Suppressor macrophage treated with lipopolysaccharide for 1 hour (primary cell): Measurements from ENCODE around the gene HEXB.
A peak's percentile ranks its signal among the peaks of the same experiment; 100 is the strongest.
"Not testable (repeated sequence)": the region's sequence is repeated elsewhere in the genome, so short reads cannot be mapped to it uniquely, and the experiment has no call there.

Source experiments
- DNase-seq, 3 donors: peaks; one replicate each; pipeline ENCODE4 v3.0.0-alpha.2; 2020 to 2022

Gene HEXB

GRCh38 chr5:74659172-74659571, 25.9 kb upstream of the HEXB start:
- DNase-seq = no peak

GRCh38 chr5:74660140-74660539, 24.9 kb upstream of the HEXB start:
- peak in 1 of 3 donors; percentile 39 for DNase-seq

GRCh38 chr5:74660873-74661272, 24.2 kb upstream of the HEXB start:
- DNase-seq = peak in 1 of 3 donors; percentile 33

- no peak for DNase-seq
These were observed 20.5 kb upstream of the HEXB start for GRCh38 chr5:74664551-74664950.

- peak; percentile 45 to 62 (median 56) for DNase-seq
These were observed 19.8 kb upstream of the HEXB start for GRCh38 chr5:74665273-74665672.

GRCh38 chr5:74665816-74666215, 19.2 kb upstream of the HEXB start:
- no peak for DNase-seq

- peak; percentile 62 to 78 (median 78) for DNase-seq
These were observed 17.6 kb upstream of the HEXB start for GRCh38 chr5:74667396-74667795.

GRCh38 chr5:74669821-74670220, 15.2 kb upstream of the HEXB start:
- DNase-seq = no peak

GRCh38 chr5:74670396-74671038, 14.5 kb upstream of the HEXB start:
- DNase-seq = no peak

- DNase-seq = no peak
These were observed 12.7 kb upstream of the HEXB start for GRCh38 chr5:74672215-74672877.

- peak; percentile 40 to 70 (median 59) for DNase-seq
These were observed 11.8 kb upstream of the HEXB start for GRCh38 chr5:74673011-74673790.

GRCh38 chr5:74676466-74676865, 8.6 kb upstream of the HEXB start:
- not testable (repeated sequence) for DNase-seq

- not testable (repeated sequence) for DNase-seq
These were observed 6.9 kb upstream of the HEXB start for GRCh38 chr5:74678123-74678522.

GRCh38 chr5:74679300-74679699, 5.7 kb upstream of the HEXB start:
- not testable (repeated sequence) for DNase-seq

- DNase-seq = peak; percentile 51 to 70 (median 67)
These were observed 5.1 kb upstream of the HEXB start for GRCh38 chr5:74679966-74680365.

GRCh38 chr5:74685979-74686631, 1.1 kb downstream of the HEXB start:
- peak; percentile 75 to 87 (median 77) for DNase-seq

GRCh38 chr5:74686962-74687751, 2.1 kb downstream of the HEXB start:
- DNase-seq = no peak

- peak; percentile 66 to 85 (median 74) for DNase-seq
These were observed 8.2 kb downstream of the HEXB start for GRCh38 chr5:74693191-74693590.

GRCh38 chr5:74717596-74717995, 32.6 kb downstream of the HEXB start:
- no peak for DNase-seq

GRCh38 chr5:74722271-74722670, 37.2 kb downstream of the HEXB start:
- no peak for DNase-seq

- no peak for DNase-seq
These were observed 40.3 kb downstream of the HEXB start for GRCh38 chr5:74725331-74725730.

GRCh38 chr5:74736759-74737158, 51.7 kb downstream of the HEXB start:
- DNase-seq = no peak
